Psoas muscle (tissue), 8 donors: Measurements from ENCODE around the gene APOBEC3H. TPM values are rescaled to one million over a fixed set of nuclear protein-coding genes. Genes with fewer than 3 reads are reported as not detected.

ENCODE experiments used
- ATAC-seq, 4 donors: fragments of 200-7000 bp; cut with Tn5 transposase; one replicate each; pipeline ENCODE4 v1.9.1; 2020; ENCODE audit warnings: moderate library complexity in 3 of 4, mild to moderate bottlenecking in 2 of 4
- DNase-seq, 2 donors: peaks; one replicate each; pipeline ENCODE4 v3.0.0-alpha.2; 2020
- H3K27ac ChIP-seq: fragments of 200-600 bp; one replicate; pipeline ENCODE4 v1.8.0; 2022
- H3K27me3 ChIP-seq, 3 donors: fragments of 200-600 bp in 1 of 3; one replicate each; pipeline versions ENCODE4 v1.6.1 to v1.8.0; 2013 to 2022; ENCODE audit warnings: low read length in 2 of 3, mild to moderate bottlenecking in 2 of 3, moderate library complexity in 1 of 3; ENCODE audit not compliant: insufficient read depth in 3 of 3
- H3K36me3 ChIP-seq, 2 donors: fragments of 200-600 bp in 1 of 2; one replicate each; pipeline versions ENCODE4 v1.6.1 to v1.8.0; 2013 to 2022; ENCODE audit warnings: low read depth in 1 of 2, mild to moderate bottlenecking in 1 of 2, moderate library complexity in 1 of 2; ENCODE audit not compliant: insufficient read depth in 1 of 2
- H3K4me1 ChIP-seq: fragments of 200-600 bp; one replicate; pipeline ENCODE4 v1.8.0; 2022
- H3K4me3 ChIP-seq: fragments of 200-600 bp; one replicate; pipeline ENCODE4 v1.8.0; 2022; ENCODE audit warnings: mild to moderate bottlenecking
- H3K9me3 ChIP-seq: fragments of 200-600 bp; one replicate; pipeline ENCODE4 v1.8.0; 2022
- CTCF ChIP-seq: fragments of 200-600 bp; IDR thresholded peaks from one replicate; pipeline ENCODE4 v1.8.0; 2022; ENCODE audit warnings: antibody characterized with exemption
- WGBS, 3 donors: extraction: QIAGEN DNeasy Blood & Tissue Kit; methylation state at CpG; one replicate each; pipeline versions ENCODE4 v1.1.6 to v1.1.7; 2013; 5-methylcytosine and 5-hydroxymethylcytosine counted together
- intact Hi-C, 2 donors: fragments of 100-400 bp; cut with DNase I; formaldehyde crosslinking; loops; one replicate each; pipeline versions ENCODE4 v1.11.0 to v1.14.2; 2022
- polyA plus RNA-seq, 3 donors: library from polyadenylated mRNA; stranded (reverse); fragments of 200-250 nt; gene quantifications; one replicate each; pipeline ENCODE4 v1.2.3, GENCODE V29; 2013
- total RNA-seq, 4 donors: library from RNA; stranded (reverse); fragmentation: NEBNext Ultra II Directional in 2 of 4; extraction: Animal tissue kit (Norgen Biotek cat#: 25700) in 2 of 4; gene quantifications; one replicate each; pipeline versions ENCODE4 v1.2.1 to v1.2.4, GENCODE V29; 2021 to 2023
- donor health status: healthy with polysubstance abuse.
- donor health status: DM: no; HTN: no; CAD: no; lungs with moderate emphysema.
- donor health status: Bipolar disorder and iron deficiency.
- donor health status: healthy.
- donor health status: DM: yes; HTN: yes; CAD: no.
- donor health status: DM: no; HTN: no; CAD: no.
- donor health status: DM: no; HTN: no; CAD: no.
- donor health status: DM: yes; HTN: yes; CAD: no.

APOBEC3H gene
- total and polyA plus RNA-seq, 7 donors, result 0.12 TPM; not detected in 6

- Histone ChIP-seq H3K9me3 (no peaks in the 10 kb centered on the region), H3K4me1 (no peaks in the 10 kb centered on the region), H3K4me3 (no peak overlapping the region), H3K36me3 (no peaks in the 10 kb centered on the region), H3K27ac (no peak overlapping the region), H3K27me3 (no peaks in the 10 kb centered on the region)
- TF ChIP-seq CTCF, result no peak
- DNase-seq (no peak), ATAC-seq (no peak)
- 20 to 22% (median 21%) methylated on average over 28 to 33 of the region's 33 CpGs for WGBS, 3 donors
- intact Hi-C loops, result loop anchor here (5.0 kb wide), 1 partner anchor 257 kb away; no protein-coding TSS in a partner anchor
These were observed 26.9 kb downstream of the APOBEC3H start for GRCh38 chr22:39123751-39124581.

- 80 to 90% (median 88%) methylated on average over 5 of the region's 5 CpGs for WGBS, 3 donors
- Histone ChIP-seq H3K36me3 (no peaks in the 10 kb centered on the region), H3K27ac (no peak overlapping the region), H3K27me3 (no peaks in the 10 kb centered on the region), H3K9me3 (no peaks in the 10 kb centered on the region), H3K4me3 (no peak overlapping the region), H3K4me1 (no peaks in the 10 kb centered on the region)
- intact Hi-C loops, result no loop called here
- ATAC-seq, result no peak
- TF ChIP-seq CTCF, result no peak
- no peak for DNase-seq
These were observed 28.6 kb downstream of the APOBEC3H start for GRCh38 chr22:39125622-39126021.

GRCh38 chr22:39128508-39128907, 31.5 kb downstream of the APOBEC3H start:
- no peak for TF ChIP-seq CTCF
- intact Hi-C loops, result no loop called here

GRCh38 chr22:39129081-39129480, 32.0 kb downstream of the APOBEC3H start:
- no peak overlapping the region for H3K27ac ChIP-seq
- intact Hi-C loops, result no loop called here
- no peaks in the 10 kb centered on the region for H3K4me1 ChIP-seq
- no peaks in the 10 kb centered on the region for H3K9me3 ChIP-seq
- H3K27me3 ChIP-seq, result no peaks in the 10 kb centered on the region
- DNase-seq (no peak), ATAC-seq (no peak)
- no peak for TF ChIP-seq CTCF
- 78 to 86% (median 81%) methylated on average over 4 of the region's 4 CpGs for WGBS, 3 donors
- no peak overlapping the region for H3K4me3 ChIP-seq
- peaks cover 0 to 17% of the 10 kb centered on the region in 2 donors for H3K36me3 ChIP-seq

More at GRCh38 chr22:39128508-39128907, 31.5 kb downstream of the APOBEC3H start:
- H3K4me3 ChIP-seq, result no peak overlapping the region
- ATAC-seq (no peak), DNase-seq (no peak)
- no peaks in the 10 kb centered on the region for H3K27me3 ChIP-seq
- WGBS, 3 donors, result 83 to 93% (median 84%) methylated on average over 6 of the region's 6 CpGs
- peaks cover 0 to 11% of the 10 kb centered on the region in 2 donors for H3K36me3 ChIP-seq
- H3K9me3 ChIP-seq, result no peaks in the 10 kb centered on the region
- H3K27ac ChIP-seq, result no peak overlapping the region
- no peaks in the 10 kb centered on the region for H3K4me1 ChIP-seq
